Activated naive CD4-positive, alpha-beta T cell treated with anti-CD3 and anti-CD28 coated beads, Interleukin-2, amount 50 U/mL, for 24 hours (primary cell): Measurements from ENCODE around the gene HELB.

Source experiments
- H3K27ac Mint-ChIP-seq: one replicate; pipeline ENCODE4 v1.8.0; 2021; ENCODE audit warnings: mild to moderate bottlenecking, mixed read lengths
- H3K27me3 Mint-ChIP-seq: one replicate; pipeline ENCODE4 v1.8.0; 2021; ENCODE audit warnings: mixed read lengths
- H3K36me3 Mint-ChIP-seq: one replicate; pipeline ENCODE4 v1.8.0; 2021; ENCODE audit warnings: mixed read lengths
- H3K4me1 Mint-ChIP-seq: one replicate; pipeline ENCODE4 v1.8.0; 2021; ENCODE audit warnings: mixed read lengths
- H3K4me3 Mint-ChIP-seq: one replicate; pipeline ENCODE4 v1.8.0; 2021; ENCODE audit warnings: mild to moderate bottlenecking, mixed read lengths
- H3K9me3 Mint-ChIP-seq: one replicate; pipeline ENCODE4 v1.8.0; 2021; ENCODE audit warnings: mixed read lengths

Gene HELB

DNA sequence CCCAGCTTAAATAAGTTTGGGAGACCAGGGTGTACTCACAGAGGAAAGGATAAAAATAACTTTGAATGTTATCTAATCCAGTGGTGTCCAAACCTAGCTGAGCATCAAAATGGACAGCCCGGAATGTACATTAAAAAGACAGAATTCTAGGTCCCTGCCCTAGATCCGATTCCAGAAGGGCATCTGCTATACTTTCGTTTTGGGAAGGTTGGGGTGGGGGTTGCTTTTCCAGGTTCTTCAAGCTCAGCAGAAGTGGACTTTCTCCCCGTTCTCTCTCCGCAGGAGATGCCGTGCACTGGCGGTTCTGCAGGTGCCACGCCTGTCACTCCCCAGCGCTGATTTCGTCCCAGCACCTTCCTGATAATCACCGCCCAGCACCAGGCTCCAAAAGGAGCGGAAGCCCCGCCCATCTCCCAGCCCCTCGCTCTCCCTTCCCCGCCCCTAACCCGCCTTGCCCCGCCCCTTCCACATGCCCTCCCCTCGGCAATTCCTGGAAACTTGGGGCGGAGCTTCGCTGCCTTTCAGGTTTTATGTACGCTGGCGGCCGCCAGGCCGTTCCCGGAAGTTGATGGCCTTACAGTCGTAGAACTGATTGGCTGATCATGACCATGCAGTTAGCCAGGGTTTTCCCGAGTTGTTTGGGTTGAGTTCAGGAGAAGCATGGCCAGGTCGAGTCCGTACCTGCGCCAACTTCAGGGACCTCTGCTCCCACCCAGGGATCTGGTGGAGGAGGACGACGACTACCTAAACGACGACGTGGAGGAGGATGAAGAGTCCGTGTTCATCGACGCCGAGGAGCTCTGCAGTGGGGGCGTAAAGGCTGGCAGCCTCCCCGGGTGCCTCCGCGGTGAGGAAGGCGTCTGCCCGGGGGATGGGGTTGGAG lies at the start of gene HELB:
Gene HELB (plus strand): TSS at position 550 of the 883 bp plus-strand sequence. CDS start 111 bp downstream, at position 661.
- Mint-ChIP-seq H3K4me3 (peak within 1 kb of the TSS; percentile 99), H3K36me3 (peaks cover 14% of the 10 kb centered on the region), H3K9me3 (no peaks in the 10 kb centered on the region), H3K27ac (peak within 1 kb of the TSS; percentile 99), H3K4me1 (peaks cover 60% of the 10 kb centered on the region), H3K27me3 (no peaks in the 10 kb centered on the region)

DNA sequence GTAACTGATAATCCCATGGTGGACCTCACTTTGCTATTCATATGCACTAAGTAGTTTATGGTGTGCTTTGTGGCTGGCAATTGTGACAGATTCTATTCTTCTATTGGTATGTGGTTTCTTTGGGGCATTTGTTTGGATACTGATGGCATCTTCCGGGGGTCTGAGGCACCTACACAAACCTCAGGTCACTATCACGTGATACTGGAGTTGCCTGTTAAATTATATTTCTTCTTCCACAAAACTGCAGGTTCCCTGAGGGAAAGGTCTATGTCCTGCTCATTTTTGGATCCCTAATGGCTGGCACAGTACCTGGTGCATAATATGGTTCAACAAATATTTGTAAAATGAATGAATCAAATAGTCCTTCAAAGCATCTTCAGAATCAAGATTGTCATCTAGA lies 49.5 kb upstream of the HELB start:
- Mint-ChIP-seq H3K4me3 (no peak overlapping the region), H3K27me3 (no peaks in the 10 kb centered on the region), H3K4me1 (no peaks in the 10 kb centered on the region)

DNA sequence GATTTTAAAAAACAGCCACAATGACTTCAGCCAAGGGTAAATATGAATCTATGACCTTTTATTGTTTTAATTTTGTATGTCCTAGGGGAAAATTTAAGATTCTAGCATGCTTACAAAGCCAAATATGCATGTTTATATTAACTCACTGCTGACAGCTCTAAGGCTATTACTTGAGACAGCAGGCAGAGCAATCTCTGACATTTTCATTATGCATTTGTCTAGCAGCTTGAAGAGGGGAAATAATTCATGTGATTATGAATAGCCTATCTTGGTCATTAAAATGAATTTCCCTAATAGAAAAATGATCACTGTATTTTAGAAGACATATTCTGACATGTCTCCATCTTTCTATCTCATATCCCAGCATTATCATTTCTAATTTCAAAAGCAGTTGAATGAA lies 46.6 kb upstream of the HELB start:
- no peaks in the 10 kb centered on the region for H3K4me1 Mint-ChIP-seq
- H3K27me3 Mint-ChIP-seq, result no peaks in the 10 kb centered on the region
- H3K36me3 Mint-ChIP-seq, result no peaks in the 10 kb centered on the region

More for the DNA sequence above, 49.5 kb upstream of the HELB start:
- Mint-ChIP-seq H3K9me3 (no peaks in the 10 kb centered on the region), H3K36me3 (no peaks in the 10 kb centered on the region), H3K27ac (no peak overlapping the region)

DNA sequence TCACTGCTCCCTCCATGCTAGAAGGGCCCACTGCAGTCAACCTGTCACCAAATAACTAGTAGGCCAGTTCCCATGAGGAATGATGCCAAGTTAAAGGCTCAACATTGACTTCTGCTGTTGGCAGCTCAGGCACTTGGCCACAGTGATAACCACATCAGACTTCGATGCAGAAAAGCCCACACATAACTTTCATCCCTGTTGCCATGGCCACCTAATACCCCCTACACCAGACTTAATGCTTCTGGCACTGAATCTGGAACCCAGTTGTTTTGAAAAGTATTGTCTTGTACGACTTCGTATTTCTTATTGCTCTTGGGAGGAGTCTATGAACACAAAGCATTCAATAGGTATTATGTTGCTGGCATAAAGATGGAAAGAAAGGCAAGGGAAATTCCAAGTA lies 44.3 kb upstream of the HELB start:
- no peaks in the 10 kb centered on the region for H3K4me1 Mint-ChIP-seq
- no peak overlapping the region for H3K4me3 Mint-ChIP-seq
- H3K36me3 Mint-ChIP-seq, result no peaks in the 10 kb centered on the region
- H3K27me3 Mint-ChIP-seq, result no peaks in the 10 kb centered on the region
- H3K27ac Mint-ChIP-seq, result no peak overlapping the region
- H3K9me3 Mint-ChIP-seq, result no peaks in the 10 kb centered on the region

More for the DNA sequence above, 46.6 kb upstream of the HELB start:
- Mint-ChIP-seq H3K4me3 (no peak overlapping the region), H3K9me3 (no peaks in the 10 kb centered on the region), H3K27ac (no peak overlapping the region)

DNA sequence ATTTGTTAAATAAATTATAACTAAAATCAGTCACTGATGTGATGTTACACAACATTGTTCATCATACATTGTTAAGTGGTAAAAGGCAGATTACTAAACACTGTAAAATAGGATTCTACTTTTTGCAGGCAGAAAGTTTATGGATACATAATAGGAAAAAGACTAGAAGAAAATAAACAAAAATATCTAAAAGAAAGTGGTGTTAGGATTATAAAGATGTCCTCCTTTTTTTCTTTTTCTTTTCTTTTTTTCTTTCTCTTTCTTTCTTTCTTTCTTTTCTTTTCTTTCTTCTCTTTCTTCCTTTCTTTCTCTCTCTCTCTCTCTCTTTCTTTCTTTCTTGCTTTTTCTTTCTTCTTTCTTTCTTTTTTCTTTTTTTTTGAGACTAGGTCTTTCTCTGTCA lies 39.6 kb upstream of the HELB start:
- Mint-ChIP-seq H3K36me3 (no peaks in the 10 kb centered on the region), H3K4me3 (no peak overlapping the region), H3K9me3 (no peaks in the 10 kb centered on the region), H3K27me3 (no peaks in the 10 kb centered on the region), H3K27ac (no peak overlapping the region), H3K4me1 (no peaks in the 10 kb centered on the region)

DNA sequence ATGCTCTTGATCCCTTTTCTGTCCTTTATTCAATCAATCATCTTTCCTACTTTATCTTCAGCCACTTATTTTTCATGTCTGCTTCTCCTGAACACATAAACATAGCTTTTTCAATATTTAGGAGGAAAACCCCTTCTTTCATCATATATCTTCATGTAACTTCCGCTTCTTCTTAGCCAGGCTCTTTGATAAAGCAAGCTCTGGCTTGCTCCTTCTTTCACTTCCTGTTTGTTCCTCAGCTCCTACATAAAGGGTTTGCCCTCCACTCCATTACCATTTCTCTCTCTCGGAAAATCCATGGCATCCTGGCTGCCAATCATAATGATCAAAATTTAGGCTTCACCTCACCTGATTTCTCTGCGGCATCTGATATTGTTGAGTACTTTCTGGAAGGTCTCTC lies 33.7 kb upstream of the HELB start:
- peaks cover 5% of the 10 kb centered on the region for H3K4me1 Mint-ChIP-seq
- no peak overlapping the region for H3K4me3 Mint-ChIP-seq
- no peaks in the 10 kb centered on the region for H3K9me3 Mint-ChIP-seq
- H3K27ac Mint-ChIP-seq, result no peak overlapping the region
- no peaks in the 10 kb centered on the region for H3K27me3 Mint-ChIP-seq
- H3K36me3 Mint-ChIP-seq, result no peaks in the 10 kb centered on the region

DNA sequence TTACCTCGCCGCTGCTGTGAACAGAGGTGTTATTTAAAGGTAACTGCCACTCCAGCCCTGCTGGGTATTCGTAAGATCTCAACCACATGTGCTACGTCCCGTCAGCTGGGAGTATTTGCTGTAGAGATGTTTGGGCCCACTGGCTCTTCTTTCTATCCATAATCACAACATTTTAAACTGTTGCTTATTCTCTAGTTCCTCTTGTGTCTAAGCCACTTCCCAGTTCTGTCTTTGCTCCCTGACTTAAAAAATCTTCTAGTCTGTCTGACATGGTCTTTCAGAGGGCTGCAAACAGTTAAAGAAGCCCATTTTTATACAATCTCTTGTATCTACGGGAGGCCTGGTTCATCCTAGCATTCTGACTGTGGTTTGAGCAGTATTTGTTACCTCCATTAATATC lies 33.2 kb upstream of the HELB start:
- peaks cover 7% of the 10 kb centered on the region for H3K4me1 Mint-ChIP-seq
- H3K4me3 Mint-ChIP-seq, result no peak overlapping the region
- no peaks in the 10 kb centered on the region for H3K36me3 Mint-ChIP-seq
- no peaks in the 10 kb centered on the region for H3K9me3 Mint-ChIP-seq
- H3K27me3 Mint-ChIP-seq, result no peaks in the 10 kb centered on the region
- H3K27ac Mint-ChIP-seq, result no peak overlapping the region

DNA sequence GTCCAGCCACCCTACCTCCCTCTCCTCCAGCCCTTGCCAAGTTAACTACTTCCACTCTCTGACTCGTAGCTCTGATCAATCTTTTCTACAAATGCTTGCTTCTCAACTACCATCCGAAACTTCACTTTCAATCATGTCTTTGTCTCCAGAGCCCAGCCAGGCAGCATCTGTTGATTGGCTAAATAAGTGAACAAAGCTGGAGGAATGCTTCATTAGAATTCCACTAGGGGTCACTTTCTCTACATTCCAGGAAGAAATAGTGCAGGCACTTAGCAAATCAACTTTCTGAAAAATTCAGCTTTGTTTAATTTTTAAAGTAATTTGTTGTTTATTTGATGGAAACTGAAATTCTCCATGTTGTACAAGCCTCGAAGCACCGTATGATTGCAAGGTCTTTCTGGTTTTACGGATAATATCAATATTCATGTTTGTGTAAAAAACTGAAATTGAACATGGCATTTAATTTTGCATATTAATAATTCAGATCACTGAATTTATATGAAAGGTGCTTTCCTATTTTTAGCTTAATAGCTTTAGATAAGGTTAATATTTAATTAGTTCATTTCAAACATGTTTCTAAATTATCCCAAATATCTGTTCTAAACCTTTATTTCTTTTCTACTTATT lies 32.4 kb upstream of the HELB start:
- H3K36me3 Mint-ChIP-seq, result no peaks in the 10 kb centered on the region
- H3K4me1 Mint-ChIP-seq, result peaks cover 9% of the 10 kb centered on the region
- no peak overlapping the region for H3K27ac Mint-ChIP-seq
- no peaks in the 10 kb centered on the region for H3K27me3 Mint-ChIP-seq
- no peak overlapping the region for H3K4me3 Mint-ChIP-seq
- H3K9me3 Mint-ChIP-seq, result no peaks in the 10 kb centered on the region

DNA sequence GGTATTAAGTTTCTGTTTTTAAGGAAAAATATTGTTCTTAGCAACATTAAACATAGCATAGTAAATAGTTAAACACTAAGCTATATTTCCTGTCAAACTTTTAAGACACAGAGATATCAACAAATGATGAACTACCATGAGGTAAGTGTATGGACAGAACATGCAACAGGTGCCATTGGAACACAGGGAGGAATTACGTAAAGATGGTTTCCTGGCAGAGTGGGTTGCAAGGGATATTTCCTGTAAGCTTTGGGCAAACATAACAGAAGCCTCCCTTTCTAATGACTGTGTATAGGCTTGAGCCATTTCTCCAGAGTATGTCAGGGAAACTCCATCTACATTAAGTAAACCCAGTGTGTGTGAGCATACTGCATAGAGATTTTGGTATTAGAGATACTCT lies 31.7 kb upstream of the HELB start:
- H3K4me3 Mint-ChIP-seq, result no peak overlapping the region
- H3K36me3 Mint-ChIP-seq, result no peaks in the 10 kb centered on the region
- no peaks in the 10 kb centered on the region for H3K9me3 Mint-ChIP-seq
- peaks cover 9% of the 10 kb centered on the region for H3K4me1 Mint-ChIP-seq
- no peaks in the 10 kb centered on the region for H3K27me3 Mint-ChIP-seq
- no peak overlapping the region for H3K27ac Mint-ChIP-seq

DNA sequence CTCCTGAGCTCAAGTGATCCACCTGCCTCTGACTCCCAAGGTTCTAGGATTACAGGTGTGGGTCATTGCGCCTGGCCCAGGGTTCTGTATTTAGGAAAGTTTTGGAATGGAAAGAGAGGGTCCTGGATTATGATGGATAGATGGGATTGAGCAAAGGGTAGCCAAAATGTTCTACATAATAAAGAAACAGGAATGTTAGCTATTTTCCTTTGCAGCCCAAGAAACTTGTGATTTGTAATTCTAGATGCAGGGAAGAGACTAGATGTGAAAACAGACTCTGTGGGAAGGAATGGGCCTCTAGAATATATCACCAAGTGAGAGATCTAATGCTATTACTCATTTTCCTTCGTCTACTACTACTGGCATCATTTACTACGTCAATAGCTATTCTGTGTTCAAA lies 29.6 kb upstream of the HELB start:
- no peaks in the 10 kb centered on the region for H3K36me3 Mint-ChIP-seq
- H3K27me3 Mint-ChIP-seq, result no peaks in the 10 kb centered on the region
- H3K4me1 Mint-ChIP-seq, result peaks cover 19% of the 10 kb centered on the region
- no peaks in the 10 kb centered on the region for H3K9me3 Mint-ChIP-seq
- no peak overlapping the region for H3K27ac Mint-ChIP-seq
- H3K4me3 Mint-ChIP-seq, result no peak overlapping the region

DNA sequence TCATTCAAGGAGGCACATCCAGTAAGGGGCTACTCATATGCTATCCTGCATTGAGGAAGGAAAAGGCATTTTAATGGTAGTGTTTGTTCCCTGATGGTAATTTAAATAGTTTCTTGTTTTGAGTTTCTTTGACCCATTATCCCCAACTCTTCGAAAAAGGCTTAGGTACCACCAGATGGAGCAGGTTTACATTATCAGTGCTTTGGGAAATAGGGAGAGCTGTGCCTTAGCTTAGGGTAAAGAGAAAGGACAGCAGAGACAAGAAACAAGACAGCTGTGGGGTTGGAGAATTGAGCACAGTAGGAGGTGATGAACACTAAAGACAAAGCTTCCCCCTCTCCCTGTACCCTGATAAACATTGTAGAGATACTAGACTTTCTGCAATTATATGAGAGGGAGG lies 29.1 kb upstream of the HELB start:
- Mint-ChIP-seq H3K27me3 (no peaks in the 10 kb centered on the region), H3K4me1 (peaks cover 19% of the 10 kb centered on the region), H3K4me3 (no peak overlapping the region), H3K36me3 (no peaks in the 10 kb centered on the region), H3K9me3 (no peaks in the 10 kb centered on the region), H3K27ac (peak overlapping the region; percentile 43)

DNA sequence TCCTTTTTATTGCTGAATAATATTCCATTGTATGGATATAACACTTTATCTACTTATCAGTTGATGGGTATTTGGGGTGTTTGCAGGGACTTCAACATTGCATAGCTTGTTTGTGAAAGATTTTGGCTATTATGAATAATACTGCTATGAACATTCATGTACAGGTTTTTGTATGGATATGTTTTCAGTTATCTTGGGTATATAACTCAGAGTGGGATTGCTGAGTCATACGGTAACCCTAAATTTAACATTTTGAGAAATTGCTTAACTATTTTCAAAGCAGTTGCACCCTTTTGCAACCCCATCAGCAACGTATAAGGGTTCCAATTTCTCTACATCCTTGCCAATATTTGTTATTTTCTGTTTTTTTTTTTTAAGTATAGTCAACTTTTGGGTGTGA lies 27.3 kb upstream of the HELB start:
- Mint-ChIP-seq H3K4me3 (no peak overlapping the region), H3K36me3 (no peaks in the 10 kb centered on the region), H3K27ac (no peak overlapping the region), H3K4me1 (peaks cover 34% of the 10 kb centered on the region), H3K27me3 (no peaks in the 10 kb centered on the region), H3K9me3 (no peaks in the 10 kb centered on the region)

DNA sequence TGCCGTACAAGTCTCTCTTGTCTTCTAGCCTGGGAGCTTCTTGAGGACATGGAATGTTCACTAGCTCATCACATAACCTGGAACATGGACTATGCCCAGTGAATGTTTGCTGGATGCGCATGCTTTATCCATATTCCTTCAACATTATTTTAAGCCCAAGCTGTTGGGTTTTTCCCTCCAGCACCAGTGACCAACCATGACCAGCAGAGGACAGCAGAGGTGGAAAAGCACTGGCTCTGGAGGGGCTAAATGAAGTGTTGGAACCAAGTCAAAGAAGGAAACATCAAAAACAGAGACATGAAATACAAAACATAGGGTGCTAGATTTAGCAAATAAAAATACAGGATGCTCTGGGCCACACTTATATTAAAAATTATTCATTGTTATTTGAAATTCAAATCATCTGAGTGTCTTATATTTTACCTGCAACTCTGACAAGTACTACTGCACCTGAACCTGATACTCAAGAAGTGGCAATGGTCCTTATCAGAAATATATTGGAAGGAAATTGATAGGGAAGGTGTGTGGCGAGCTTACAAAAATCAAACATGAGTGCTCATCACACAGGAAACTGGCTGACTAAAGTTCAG lies 23.1 kb upstream of the HELB start:
- Mint-ChIP-seq H3K4me3 (peak overlapping the region; percentile 16), H3K4me1 (peaks cover 56% of the 10 kb centered on the region), H3K27ac (no peak overlapping the region)

DNA sequence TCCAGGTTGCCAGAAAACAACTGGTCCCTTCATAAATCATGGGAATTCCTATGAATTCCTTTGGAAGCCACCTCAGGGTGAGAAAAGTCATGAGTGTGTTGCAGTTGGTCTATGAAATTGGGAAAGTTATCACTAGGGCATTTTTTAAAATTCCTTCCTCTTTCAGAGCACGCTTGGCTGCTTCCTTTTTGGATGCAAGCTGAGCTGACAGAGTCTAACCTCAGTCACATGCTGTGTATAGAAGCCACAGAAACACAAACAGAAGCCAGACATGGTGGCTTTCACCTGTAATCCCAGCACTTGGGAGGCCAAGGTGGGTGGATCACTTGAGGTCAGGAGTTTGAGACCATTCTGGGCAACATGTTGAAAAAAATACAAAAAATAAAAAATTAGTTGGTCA lies 21.7 kb upstream of the HELB start:
- Mint-ChIP-seq H3K4me3 (no peak overlapping the region), H3K9me3 (no peaks in the 10 kb centered on the region), H3K27me3 (no peaks in the 10 kb centered on the region), H3K27ac (no peak overlapping the region), H3K4me1 (peaks cover 63% of the 10 kb centered on the region), H3K36me3 (no peaks in the 10 kb centered on the region)

More for the DNA sequence above, 23.1 kb upstream of the HELB start:
- Mint-ChIP-seq H3K36me3 (no peaks in the 10 kb centered on the region), H3K9me3 (no peaks in the 10 kb centered on the region), H3K27me3 (no peaks in the 10 kb centered on the region)

DNA sequence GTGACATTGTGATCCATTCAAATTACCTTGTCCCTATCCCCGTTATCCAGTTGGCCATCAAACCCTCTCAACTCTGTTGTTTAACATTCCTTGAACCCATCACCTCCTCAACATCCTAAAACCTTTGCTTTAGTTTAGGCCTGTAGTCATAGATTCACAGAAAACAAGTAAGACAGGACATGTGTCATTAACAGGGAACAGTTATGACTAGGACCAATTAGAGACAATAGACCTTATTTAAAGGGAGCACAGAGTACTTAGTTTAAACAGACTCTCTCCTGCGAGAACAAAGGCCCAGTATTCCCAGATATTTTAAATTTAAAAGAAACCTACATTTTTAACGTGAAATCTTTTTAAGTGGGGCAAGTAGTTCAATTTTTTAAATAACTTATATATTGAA lies 20.0 kb upstream of the HELB start:
- Mint-ChIP-seq H3K27me3 (no peaks in the 10 kb centered on the region), H3K36me3 (no peaks in the 10 kb centered on the region)

DNA sequence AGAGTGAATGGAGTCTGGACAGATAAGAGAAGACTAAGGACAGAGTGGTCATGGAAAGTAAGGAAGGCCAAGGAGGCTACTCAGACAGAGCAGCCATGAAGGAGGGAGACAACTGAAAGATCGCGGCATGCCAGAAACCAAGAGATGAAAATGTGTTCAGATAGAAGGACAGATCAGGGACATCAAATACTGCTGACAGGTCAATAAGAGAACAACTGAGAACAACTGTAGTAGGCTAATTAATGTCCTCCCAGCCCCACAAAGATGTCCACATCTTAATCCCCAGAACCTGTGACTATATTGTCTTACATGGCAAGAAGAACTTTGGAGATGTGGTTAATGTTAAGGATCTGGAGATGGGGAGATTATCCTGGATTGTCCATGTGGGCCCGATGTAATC lies 15.0 kb upstream of the HELB start:
- no peaks in the 10 kb centered on the region for H3K9me3 Mint-ChIP-seq
- H3K27me3 Mint-ChIP-seq, result no peaks in the 10 kb centered on the region
- H3K36me3 Mint-ChIP-seq, result no peaks in the 10 kb centered on the region
- H3K27ac Mint-ChIP-seq, result peak overlapping the region; percentile 68
- H3K4me1 Mint-ChIP-seq, result peaks cover 87% of the 10 kb centered on the region
- H3K4me3 Mint-ChIP-seq, result no peak overlapping the region

More for the DNA sequence above, 20.0 kb upstream of the HELB start:
- H3K27ac Mint-ChIP-seq, result no peak overlapping the region
- no peaks in the 10 kb centered on the region for H3K9me3 Mint-ChIP-seq
- peaks cover 69% of the 10 kb centered on the region for H3K4me1 Mint-ChIP-seq
- no peak overlapping the region for H3K4me3 Mint-ChIP-seq
